Duodenal mucosa (tissue), 2 donors: ENCODE results near the gene HAPLN2.
"Not testable (repeated sequence)": the region's sequence is repeated elsewhere in the genome, so short reads cannot be mapped to it uniquely, and the experiment has no call there.

Experiments used
- H3K27ac ChIP-seq: one replicate; pipeline ENCODE4 v1.7.0; 2013; ENCODE audit warnings: low read depth, low read length
- H3K27me3 ChIP-seq, 2 donors: one replicate each; pipeline ENCODE4 v1.7.0; 2013; ENCODE audit warnings: low read length in 2 of 2, control low read depth in 1 of 2; ENCODE audit not compliant: insufficient read depth in 2 of 2, control insufficient read depth in 1 of 2
- H3K36me3 ChIP-seq, 2 donors: one replicate each; pipeline ENCODE4 v1.7.0; 2013; ENCODE audit warnings: low read length in 2 of 2, control low read depth in 1 of 2; ENCODE audit not compliant: insufficient read depth in 2 of 2, control insufficient read depth in 1 of 2
- H3K4me1 ChIP-seq, 2 donors: one replicate each; pipeline ENCODE4 v1.7.0; 2013; ENCODE audit warnings: low read length in 2 of 2, control low read depth in 1 of 2; ENCODE audit not compliant: insufficient read depth in 2 of 2, control insufficient read depth in 1 of 2
- H3K4me3 ChIP-seq, 2 donors: one replicate each; pipeline ENCODE4 v1.7.0; 2013; ENCODE audit warnings: low read length in 2 of 2, low read depth in 1 of 2
- H3K9ac ChIP-seq, 2 donors: one replicate each; pipeline ENCODE4 v1.7.0; 2013; ENCODE audit warnings: low read length in 2 of 2, low read depth in 1 of 2
- H3K9me3 ChIP-seq, 2 donors: one replicate each; pipeline ENCODE4 v1.7.0; 2013; ENCODE audit warnings: low read length in 2 of 2, control low read depth in 1 of 2; ENCODE audit not compliant: control insufficient read depth in 1 of 2

HAPLN2 gene

DNA sequence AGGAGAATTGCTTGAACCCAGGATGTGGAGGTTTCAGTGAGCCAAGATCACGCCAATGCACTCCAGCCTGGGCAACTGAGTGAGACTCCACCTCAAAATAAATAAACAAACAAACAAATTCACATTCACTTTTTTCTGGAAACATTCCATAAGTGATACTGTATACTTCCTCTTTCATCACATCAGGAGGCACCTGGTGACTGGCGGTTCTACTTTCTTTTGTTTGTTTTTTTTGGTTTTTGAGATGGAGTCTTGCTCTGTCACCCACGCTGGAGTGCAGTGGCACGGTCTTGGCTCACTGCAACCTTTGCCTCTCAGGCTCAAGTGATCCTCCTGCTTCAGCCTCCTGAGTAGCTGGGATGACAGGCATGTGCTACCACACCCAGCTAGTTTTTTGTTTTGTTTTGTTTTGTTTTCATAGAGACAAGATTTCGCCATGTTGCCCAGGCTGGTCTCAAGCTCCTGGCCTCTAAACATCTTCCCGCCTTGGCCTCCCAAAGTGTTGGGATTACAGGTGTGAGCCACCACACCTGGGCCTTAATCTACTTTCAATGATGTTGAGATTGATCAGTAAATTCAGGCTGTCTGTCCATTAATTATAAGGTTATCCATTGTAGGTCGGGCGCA, 10.7 kb downstream of the HAPLN2 start:
- Histone ChIP-seq H3K27ac (no peak overlapping the region), H3K4me3 (no peak overlapping the region), H3K36me3 (no peaks in the 10 kb centered on the region), H3K9me3 (no peaks in the 10 kb centered on the region), H3K4me1 (peaks cover 10 to 17% of the 10 kb centered on the region in 2 donors), H3K27me3 (peaks cover 26 to 31% of the 10 kb centered on the region in 2 donors), H3K9ac (no peak overlapping the region)

DNA sequence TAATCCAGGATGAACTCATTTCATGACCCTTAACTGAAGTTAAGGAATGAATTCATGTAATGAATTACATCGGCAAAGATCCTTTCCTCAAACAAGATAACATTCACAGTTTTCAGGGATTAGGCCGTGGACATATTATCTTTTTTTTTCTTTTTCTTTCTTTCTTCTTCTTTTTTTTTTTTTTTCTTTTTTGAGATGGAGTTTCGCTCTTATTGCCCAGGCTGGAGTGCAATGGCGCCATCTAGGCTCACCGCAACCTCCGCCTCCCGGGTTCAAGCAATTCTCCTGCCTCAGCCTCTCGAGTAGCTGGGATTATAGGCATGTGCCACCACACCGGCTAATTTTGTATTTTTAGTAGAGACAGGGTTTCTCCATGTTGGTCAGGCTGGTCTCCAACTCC, 11.9 kb downstream of the HAPLN2 start:
- not testable (repeated sequence) for H3K9me3 ChIP-seq, H3K36me3 ChIP-seq, H3K4me1 ChIP-seq, H3K9ac ChIP-seq, H3K27ac ChIP-seq, H3K4me3 ChIP-seq
- H3K27me3 ChIP-seq, result peaks cover 15 to 19% of the 10 kb centered on the region in 2 donors

DNA sequence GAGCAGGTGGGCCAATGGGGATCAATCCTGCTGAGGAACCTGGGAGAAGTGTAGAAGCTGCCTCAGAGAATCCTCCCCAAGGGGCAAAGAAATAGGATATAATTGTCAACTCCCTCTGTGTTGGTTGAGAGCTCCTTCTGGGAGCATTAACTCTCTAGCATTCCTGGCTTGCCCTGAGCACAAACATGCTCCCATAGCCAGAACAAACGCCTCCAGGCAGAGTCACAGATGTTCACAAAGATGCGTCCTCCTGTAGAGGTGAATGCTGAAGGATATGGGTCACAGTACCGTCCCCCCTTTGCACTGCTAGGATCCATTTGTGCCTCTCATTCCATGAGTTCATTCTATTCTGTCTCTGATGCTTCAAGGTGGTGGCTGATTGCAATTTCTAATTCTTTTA, 13.1 kb downstream of the HAPLN2 start:
- peaks cover 12 to 16% of the 10 kb centered on the region in 2 donors for H3K27me3 ChIP-seq
- no peaks in the 10 kb centered on the region for H3K36me3 ChIP-seq
- no peak overlapping the region for H3K9ac ChIP-seq
- no peak overlapping the region for H3K4me3 ChIP-seq
- no peaks in the 10 kb centered on the region for H3K4me1 ChIP-seq
- H3K27ac ChIP-seq, result no peak overlapping the region
- H3K9me3 ChIP-seq, result no peaks in the 10 kb centered on the region

DNA sequence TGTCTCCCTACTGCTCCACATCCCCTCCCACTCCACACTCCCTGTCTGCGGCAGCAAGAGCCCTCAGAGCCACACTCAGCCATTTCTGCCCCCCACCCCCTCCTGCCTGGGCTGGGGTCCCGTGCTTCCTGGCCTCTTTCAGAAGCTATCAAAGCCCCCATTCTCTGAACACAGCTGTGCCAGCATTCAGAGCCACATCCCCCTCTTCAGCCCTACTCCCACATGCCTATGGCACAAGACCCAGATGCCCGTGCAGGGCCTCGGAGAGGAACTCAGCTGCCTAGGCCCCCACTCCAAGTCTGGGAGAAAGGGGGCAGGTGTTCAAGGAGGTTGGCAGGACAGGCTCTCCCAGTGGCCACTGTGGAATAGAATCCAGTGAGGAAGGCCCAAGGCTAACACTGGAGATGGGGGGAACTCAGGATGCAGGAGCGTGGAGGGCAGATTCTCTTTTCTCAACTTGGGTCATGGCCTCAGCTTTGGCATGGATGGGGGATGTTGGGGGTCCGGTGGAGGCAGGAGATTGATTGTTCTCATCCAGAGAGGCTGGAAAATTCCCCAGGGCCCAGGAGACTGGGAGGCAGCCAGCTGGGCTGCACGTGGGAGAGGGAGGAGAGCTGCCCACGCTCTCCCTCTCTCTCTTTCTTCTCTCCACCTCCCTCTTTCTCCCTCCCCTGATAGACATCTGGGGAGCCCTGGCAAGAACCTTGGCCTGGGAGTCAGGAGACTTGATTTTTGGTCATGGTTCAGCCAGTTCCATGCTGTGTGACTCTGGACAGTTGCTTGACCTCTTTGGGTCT, 19.2 kb downstream of the HAPLN2 start:
- Histone ChIP-seq H3K4me3 (no peak overlapping the region), H3K9ac (no peak overlapping the region), H3K36me3 (no peaks in the 10 kb centered on the region), H3K27me3 (peaks cover 39 to 43% of the 10 kb centered on the region in 2 donors), H3K4me1 (peaks cover 0 to 19% of the 10 kb centered on the region in 2 donors), H3K27ac (no peak overlapping the region), H3K9me3 (no peaks in the 10 kb centered on the region)

DNA sequence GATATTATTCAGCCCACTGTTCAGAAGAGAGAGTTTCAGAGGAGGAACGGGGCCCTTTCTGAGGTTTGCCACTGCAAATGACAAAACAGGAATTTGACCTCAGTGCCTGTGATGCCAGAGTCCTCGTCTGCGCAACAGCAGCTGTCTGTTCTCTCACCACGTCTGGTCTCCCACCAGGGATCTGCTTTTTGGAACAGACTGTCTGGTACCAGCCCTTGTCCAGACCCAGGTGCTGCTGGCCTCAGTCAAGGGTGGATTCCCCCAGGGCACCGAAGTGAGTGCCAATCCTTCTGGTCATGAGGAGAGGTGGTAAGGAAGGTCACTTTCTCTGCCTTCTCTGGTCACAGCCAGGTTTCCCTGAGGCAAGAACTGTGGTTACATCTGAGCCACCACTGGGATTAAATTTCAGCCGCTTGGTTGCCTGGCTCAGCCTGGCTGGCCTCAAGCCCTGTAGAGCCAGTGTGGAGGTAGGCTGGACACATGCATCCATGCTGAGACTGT, 20.4 kb downstream of the HAPLN2 start:
- H3K36me3 ChIP-seq, result peaks cover 0 to 7% of the 10 kb centered on the region in 2 donors
- H3K4me1 ChIP-seq, result peaks cover 0 to 25% of the 10 kb centered on the region in 2 donors
- no peaks in the 10 kb centered on the region for H3K9me3 ChIP-seq
- H3K4me3 ChIP-seq, result no peak overlapping the region
- no peak overlapping the region for H3K27ac ChIP-seq
- H3K9ac ChIP-seq, result no peak overlapping the region
- peaks cover 34 to 40% of the 10 kb centered on the region in 2 donors for H3K27me3 ChIP-seq

DNA sequence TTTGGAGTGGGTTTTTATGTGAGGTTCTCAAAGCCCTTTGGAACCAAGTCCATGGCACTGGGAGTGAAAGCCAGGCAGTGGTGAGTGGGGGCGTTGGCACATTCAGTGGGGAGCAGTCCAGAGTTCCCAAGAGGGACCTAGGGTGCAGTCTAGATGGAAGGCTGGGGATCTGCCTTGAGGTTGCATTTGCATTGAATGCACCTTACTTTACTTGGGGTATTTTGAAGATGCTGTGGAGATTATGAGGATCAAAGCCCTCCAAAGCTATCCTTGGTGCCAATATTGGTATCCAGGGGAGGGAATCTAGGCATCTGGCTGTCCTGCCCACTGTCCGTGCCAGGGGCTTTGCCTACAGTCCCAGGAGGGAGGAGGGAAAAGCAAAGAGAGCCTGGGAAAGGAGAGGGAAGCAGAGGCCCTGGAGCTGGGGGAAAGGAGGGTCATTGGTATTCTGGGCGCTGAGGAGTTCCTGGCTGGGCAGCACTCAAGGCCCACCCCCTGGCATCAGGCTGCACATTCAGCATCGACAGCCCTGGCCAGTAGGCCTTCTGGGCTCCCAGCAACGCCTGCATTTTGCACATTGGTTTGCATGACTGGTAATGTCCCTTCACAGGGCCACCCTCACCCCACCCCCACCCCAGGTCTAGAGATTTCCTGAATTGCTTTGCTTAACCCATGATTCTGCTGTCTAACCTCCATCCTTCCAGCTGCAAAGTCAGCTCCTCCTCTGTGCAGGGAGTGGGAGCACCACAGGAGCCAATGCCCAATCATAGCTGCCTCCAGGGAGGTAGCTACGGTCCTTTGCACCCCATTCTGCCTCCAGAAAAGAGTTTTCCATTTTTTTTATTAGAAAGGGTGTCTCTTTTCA, 21.9 kb downstream of the HAPLN2 start:
- no peaks in the 10 kb centered on the region for H3K9me3 ChIP-seq
- no peak overlapping the region for H3K4me3 ChIP-seq
- no peak overlapping the region for H3K27ac ChIP-seq
- peaks cover 0 to 25% of the 10 kb centered on the region in 2 donors for H3K4me1 ChIP-seq
- H3K36me3 ChIP-seq, result peaks cover 0 to 9% of the 10 kb centered on the region in 2 donors
- no peak overlapping the region for H3K9ac ChIP-seq
- peaks cover 32 to 40% of the 10 kb centered on the region in 2 donors for H3K27me3 ChIP-seq

DNA sequence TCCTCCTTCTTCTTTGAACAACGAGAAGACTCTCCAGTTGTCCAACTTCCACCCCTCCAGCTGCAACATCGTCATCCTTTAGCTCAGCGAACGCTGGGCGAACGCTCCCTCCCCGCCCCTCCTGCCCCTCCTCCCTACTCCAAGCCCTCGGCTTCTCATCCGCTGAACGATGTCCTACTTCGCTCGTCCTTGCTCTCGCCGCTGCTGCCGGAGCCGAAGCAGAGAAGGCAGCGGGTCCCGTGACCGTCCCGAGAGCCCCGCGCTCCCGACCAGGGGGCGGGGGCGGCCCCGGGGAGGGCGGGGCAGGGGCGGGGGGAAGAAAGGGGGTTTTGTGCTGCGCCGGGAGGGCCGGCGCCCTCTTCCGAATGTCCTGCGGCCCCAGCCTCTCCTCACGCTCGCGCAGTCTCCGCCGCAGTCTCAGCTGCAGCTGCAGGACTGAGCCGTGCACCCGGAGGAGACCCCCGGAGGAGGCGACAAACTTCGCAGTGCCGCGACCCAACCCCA, 22.6 kb downstream of the HAPLN2 start, which contains the start of gene BCAN:
BCAN (plus strand) TSS at position 357 of the 504 bp plus-strand sequence. CDS start 3,938 bp downstream, outside the sequence.
- H3K27ac ChIP-seq, result no peak within 1 kb of the TSS
- no peak within 1 kb of the TSS for H3K9ac ChIP-seq
- no peak within 1 kb of the TSS for H3K4me3 ChIP-seq
- peaks cover 0 to 25% of the 10 kb centered on the region in 2 donors for H3K4me1 ChIP-seq
- H3K9me3 ChIP-seq, result no peaks in the 10 kb centered on the region
- peaks cover 0 to 9% of the 10 kb centered on the region in 2 donors for H3K36me3 ChIP-seq
- H3K27me3 ChIP-seq, result peaks cover 32 to 36% of the 10 kb centered on the region in 2 donors

DNA sequence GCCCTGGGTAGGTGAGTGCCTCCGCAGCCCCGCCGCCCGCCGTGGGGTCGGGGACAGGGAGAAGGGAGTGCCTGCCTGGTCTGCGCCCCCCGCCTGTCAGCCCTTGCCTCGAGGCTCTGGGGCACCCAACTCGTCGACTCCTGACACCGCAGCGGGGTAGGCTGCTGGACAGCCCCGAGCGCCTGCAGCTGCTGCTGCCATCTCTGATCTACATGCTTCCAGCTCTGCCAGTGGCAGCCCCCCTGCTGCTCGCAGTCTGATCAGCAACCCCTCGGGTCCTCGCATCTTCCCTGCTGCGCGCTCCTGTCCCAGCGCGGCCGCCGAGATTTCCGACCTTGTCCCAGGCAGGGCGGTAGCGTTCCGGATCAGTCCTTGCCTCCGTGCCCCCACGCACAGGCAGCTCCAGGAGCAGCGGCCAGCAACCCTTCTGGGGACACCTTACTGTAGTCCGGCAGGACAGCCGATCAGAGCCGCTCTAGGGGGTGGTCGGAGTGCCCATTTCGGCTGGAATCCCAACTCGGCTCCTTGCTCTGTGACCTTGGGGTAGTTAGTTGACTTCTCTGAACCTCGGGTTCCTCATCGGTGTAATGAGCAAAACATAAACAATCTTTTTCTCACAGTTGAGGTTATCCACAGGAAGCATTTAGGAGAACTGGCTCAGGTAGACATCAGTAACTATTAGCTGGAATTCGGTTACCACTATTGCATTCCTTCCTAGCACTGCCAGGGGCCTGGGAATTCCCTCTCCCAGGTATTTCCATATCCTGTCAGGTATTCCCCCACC, 23.2 kb downstream of the HAPLN2 start:
- no peak overlapping the region for H3K4me3 ChIP-seq
- no peak overlapping the region for H3K9ac ChIP-seq
- peaks cover 0 to 25% of the 10 kb centered on the region in 2 donors for H3K4me1 ChIP-seq
- H3K27me3 ChIP-seq, result peaks cover 32 to 40% of the 10 kb centered on the region in 2 donors
- H3K27ac ChIP-seq, result no peak overlapping the region
- H3K9me3 ChIP-seq, result no peaks in the 10 kb centered on the region
- H3K36me3 ChIP-seq, result peaks cover 0 to 9% of the 10 kb centered on the region in 2 donors

DNA sequence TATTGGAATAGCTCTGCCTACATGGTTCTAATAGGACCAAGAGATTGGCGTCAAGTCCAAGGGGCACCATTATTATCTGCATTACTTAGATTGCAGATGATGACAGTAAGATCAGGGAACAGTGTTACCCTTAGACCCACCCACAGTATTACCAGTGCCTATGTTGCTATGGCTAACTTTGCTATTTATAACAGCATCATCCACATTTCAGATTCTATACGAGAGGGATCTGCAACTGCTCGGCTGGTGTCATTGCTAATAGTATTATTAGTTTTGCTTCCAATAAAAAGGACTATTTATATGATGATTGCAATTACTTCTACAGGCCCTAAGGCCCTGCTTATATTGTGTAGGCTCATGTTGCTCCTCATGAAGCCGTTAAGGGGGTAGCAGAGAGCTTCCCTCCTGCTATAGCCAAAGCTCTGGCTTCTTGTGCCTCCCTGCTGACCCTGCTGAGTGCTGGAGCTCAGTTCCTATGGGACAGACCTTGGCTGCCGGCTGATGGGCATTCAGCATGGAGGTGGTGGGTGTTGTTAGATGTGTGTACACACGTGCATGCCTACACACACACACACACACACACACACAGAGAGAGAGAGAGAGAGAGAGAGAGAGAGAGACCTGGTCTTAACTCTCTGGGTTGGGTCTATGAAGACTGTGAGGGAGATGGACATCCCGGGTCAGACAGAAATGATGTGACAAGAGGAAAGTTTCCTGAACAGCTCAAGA, 24.0 kb downstream of the HAPLN2 start:
- Histone ChIP-seq H3K36me3 (peaks cover 0 to 9% of the 10 kb centered on the region in 2 donors), H3K4me1 (peaks cover 0 to 25% of the 10 kb centered on the region in 2 donors), H3K9ac (no peak overlapping the region), H3K9me3 (no peaks in the 10 kb centered on the region), H3K27ac (no peak overlapping the region), H3K4me3 (no peak overlapping the region), H3K27me3 (peaks cover 27 to 34% of the 10 kb centered on the region in 2 donors)
